Duodenal mucosa (tissue), 2 donors: ENCODE results near the gene PIK3AP1.
"Not testable (repeated sequence)": the region's sequence is repeated elsewhere in the genome, so short reads cannot be mapped to it uniquely, and the experiment has no call there.

ENCODE experiments used
- H3K27ac ChIP-seq: one replicate; pipeline ENCODE4 v1.7.0; 2013; ENCODE audit warnings: low read depth, low read length
- H3K27me3 ChIP-seq, 2 donors: one replicate each; pipeline ENCODE4 v1.7.0; 2013; ENCODE audit warnings: low read length in 2 of 2, control low read depth in 1 of 2; ENCODE audit not compliant: insufficient read depth in 2 of 2, control insufficient read depth in 1 of 2
- H3K36me3 ChIP-seq, 2 donors: one replicate each; pipeline ENCODE4 v1.7.0; 2013; ENCODE audit warnings: low read length in 2 of 2, control low read depth in 1 of 2; ENCODE audit not compliant: insufficient read depth in 2 of 2, control insufficient read depth in 1 of 2
- H3K4me1 ChIP-seq, 2 donors: one replicate each; pipeline ENCODE4 v1.7.0; 2013; ENCODE audit warnings: low read length in 2 of 2, control low read depth in 1 of 2; ENCODE audit not compliant: insufficient read depth in 2 of 2, control insufficient read depth in 1 of 2
- H3K4me3 ChIP-seq, 2 donors: one replicate each; pipeline ENCODE4 v1.7.0; 2013; ENCODE audit warnings: low read length in 2 of 2, low read depth in 1 of 2
- H3K9ac ChIP-seq, 2 donors: one replicate each; pipeline ENCODE4 v1.7.0; 2013; ENCODE audit warnings: low read length in 2 of 2, low read depth in 1 of 2
- H3K9me3 ChIP-seq, 2 donors: one replicate each; pipeline ENCODE4 v1.7.0; 2013; ENCODE audit warnings: low read length in 2 of 2, control low read depth in 1 of 2; ENCODE audit not compliant: control insufficient read depth in 1 of 2

The PIK3AP1 gene

GRCh38 chr10:96699613-96700012 lies 20.7 kb downstream of the PIK3AP1 start:
- peaks cover 0 to 6% of the 10 kb centered on the region in 2 donors for H3K4me1 ChIP-seq
- no peak overlapping the region for H3K9ac ChIP-seq
- H3K27ac ChIP-seq = no peak overlapping the region
- H3K27me3 ChIP-seq = no peaks in the 10 kb centered on the region
- H3K4me3 ChIP-seq = no peak overlapping the region
- no peaks in the 10 kb centered on the region for H3K36me3 ChIP-seq
- H3K9me3 ChIP-seq = no peaks in the 10 kb centered on the region

GRCh38 chr10:96698305-96698704 lies 22.0 kb downstream of the PIK3AP1 start:
- H3K9ac ChIP-seq, H3K4me1 ChIP-seq, H3K4me3 ChIP-seq, H3K9me3 ChIP-seq, H3K27ac ChIP-seq, H3K36me3 ChIP-seq, H3K27me3 ChIP-seq: not testable (repeated sequence)

GRCh38 chr10:96697438-96697837 lies 22.9 kb downstream of the PIK3AP1 start:
- Histone ChIP-seq H3K36me3 (no peaks in the 10 kb centered on the region), H3K4me1 (peaks cover 0 to 6% of the 10 kb centered on the region in 2 donors), H3K9me3 (no peaks in the 10 kb centered on the region), H3K9ac (no peak overlapping the region), H3K4me3 (no peak overlapping the region), H3K27me3 (no peaks in the 10 kb centered on the region), H3K27ac (no peak overlapping the region)

GRCh38 chr10:96696845-96697425 lies 23.4 kb downstream of the PIK3AP1 start:
- no peak overlapping the region for H3K9ac ChIP-seq
- H3K27me3 ChIP-seq = no peaks in the 10 kb centered on the region
- H3K27ac ChIP-seq = no peak overlapping the region
- H3K36me3 ChIP-seq = no peaks in the 10 kb centered on the region
- no peaks in the 10 kb centered on the region for H3K9me3 ChIP-seq
- H3K4me3 ChIP-seq = no peak overlapping the region
- H3K4me1 ChIP-seq = peaks cover 0 to 6% of the 10 kb centered on the region in 2 donors

- H3K9ac ChIP-seq = no peak overlapping the region
- H3K36me3 ChIP-seq = no peaks in the 10 kb centered on the region
- H3K27me3 ChIP-seq = no peaks in the 10 kb centered on the region
- peaks cover 0 to 6% of the 10 kb centered on the region in 2 donors for H3K4me1 ChIP-seq
- H3K27ac ChIP-seq = no peak overlapping the region
- H3K9me3 ChIP-seq = no peaks in the 10 kb centered on the region
- H3K4me3 ChIP-seq = no peak overlapping the region
These were observed 24.2 kb downstream of the PIK3AP1 start for GRCh38 chr10:96695975-96696634.

GRCh38 chr10:96695366-96695765 lies 24.9 kb downstream of the PIK3AP1 start:
- Histone ChIP-seq H3K27ac (no peak overlapping the region), H3K4me3 (no peak overlapping the region), H3K9ac (no peak overlapping the region), H3K27me3 (no peaks in the 10 kb centered on the region), H3K36me3 (no peaks in the 10 kb centered on the region), H3K9me3 (no peaks in the 10 kb centered on the region), H3K4me1 (peaks cover 0 to 6% of the 10 kb centered on the region in 2 donors)

GRCh38 chr10:96693431-96693830 lies 26.9 kb downstream of the PIK3AP1 start:
- no peak overlapping the region for H3K27ac ChIP-seq
- no peaks in the 10 kb centered on the region for H3K36me3 ChIP-seq
- H3K9me3 ChIP-seq = no peaks in the 10 kb centered on the region
- H3K9ac ChIP-seq = no peak overlapping the region
- H3K4me1 ChIP-seq = peaks cover 0 to 6% of the 10 kb centered on the region in 2 donors
- no peaks in the 10 kb centered on the region for H3K27me3 ChIP-seq
- no peak overlapping the region for H3K4me3 ChIP-seq

GRCh38 chr10:96692427-96692826 lies 27.9 kb downstream of the PIK3AP1 start:
- Histone ChIP-seq H3K4me3 (no peak overlapping the region), H3K27me3 (no peaks in the 10 kb centered on the region), H3K36me3 (no peaks in the 10 kb centered on the region), H3K9ac (no peak overlapping the region), H3K9me3 (no peaks in the 10 kb centered on the region), H3K27ac (no peak overlapping the region), H3K4me1 (peaks cover 0 to 6% of the 10 kb centered on the region in 2 donors)

- Histone ChIP-seq H3K9me3 (no peaks in the 10 kb centered on the region), H3K9ac (no peak overlapping the region), H3K36me3 (no peaks in the 10 kb centered on the region), H3K27ac (no peak overlapping the region), H3K27me3 (no peaks in the 10 kb centered on the region), H3K4me1 (peaks cover 0 to 5% of the 10 kb centered on the region in 2 donors), H3K4me3 (no peak overlapping the region)
These were observed 28.6 kb downstream of the PIK3AP1 start for GRCh38 chr10:96691761-96692160.

GRCh38 chr10:96690755-96691730 lies 29.3 kb downstream of the PIK3AP1 start:
- H3K9me3 ChIP-seq = no peaks in the 10 kb centered on the region
- H3K27me3 ChIP-seq = no peaks in the 10 kb centered on the region

More at GRCh38 chr10:96690755-96691730, 29.3 kb downstream of the PIK3AP1 start:
- H3K9ac ChIP-seq = no peak overlapping the region
- no peaks in the 10 kb centered on the region for H3K36me3 ChIP-seq
- H3K27ac ChIP-seq = no peak overlapping the region
- no peaks in the 10 kb centered on the region for H3K4me1 ChIP-seq
- no peak overlapping the region for H3K4me3 ChIP-seq
